Measurements from ENCODE around the gene HYKK.
"Not testable (repeated sequence)": the region's sequence is repeated elsewhere in the genome, so short reads cannot be mapped to it uniquely, and the experiment has no call there.

HYKK gene

DNA sequence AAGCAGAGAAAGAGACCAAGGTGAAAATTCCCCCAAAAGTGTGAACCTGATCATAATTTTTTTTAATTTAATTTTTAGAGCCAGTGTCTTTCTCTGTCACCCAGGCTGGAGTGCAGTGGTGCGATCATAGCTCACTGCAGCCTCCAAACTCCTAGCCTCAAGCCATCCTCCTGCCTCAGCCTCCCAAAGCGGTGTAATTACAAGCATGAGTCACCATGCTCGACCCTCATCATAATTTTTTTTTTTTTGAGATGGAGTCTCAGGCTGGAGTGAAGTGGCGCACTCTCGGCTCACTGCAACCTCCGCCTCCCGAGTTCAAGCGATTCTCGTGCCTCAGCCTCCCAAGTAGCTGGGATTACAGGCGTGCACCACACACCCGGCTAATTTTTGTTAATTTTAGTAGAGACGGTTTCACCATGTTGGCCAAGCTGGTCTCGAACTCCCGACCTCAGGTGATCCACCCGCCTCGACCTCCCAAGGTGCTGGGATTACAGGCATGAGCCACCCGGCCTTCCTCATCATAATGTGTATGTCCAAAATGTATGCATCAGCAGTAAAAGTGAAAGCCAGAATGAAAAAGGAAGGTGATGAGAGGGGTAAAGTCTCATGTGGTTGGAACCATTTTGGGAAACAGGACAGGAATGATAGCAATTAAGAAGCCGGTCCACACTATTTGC, 32.2 kb downstream of the HYKK start:
- DNase-seq (ENCODE audit: low read depth in 1 of 2, low spot score in 1 of 2) = not testable (repeated sequence)

GRCh38 chr15:78540141-78540870, 32.9 kb downstream of the HYKK start, which contains the start of gene PSMA4:
Gene PSMA4, plus strand, starts transcription at chr15:78540444. Its CDS starts 1,484 bp downstream, at chr15:78541928.
- DNase-seq (ENCODE audit: low read depth in 1 of 2, low spot score in 1 of 2) = peak; percentile 90 to 92

DNA sequence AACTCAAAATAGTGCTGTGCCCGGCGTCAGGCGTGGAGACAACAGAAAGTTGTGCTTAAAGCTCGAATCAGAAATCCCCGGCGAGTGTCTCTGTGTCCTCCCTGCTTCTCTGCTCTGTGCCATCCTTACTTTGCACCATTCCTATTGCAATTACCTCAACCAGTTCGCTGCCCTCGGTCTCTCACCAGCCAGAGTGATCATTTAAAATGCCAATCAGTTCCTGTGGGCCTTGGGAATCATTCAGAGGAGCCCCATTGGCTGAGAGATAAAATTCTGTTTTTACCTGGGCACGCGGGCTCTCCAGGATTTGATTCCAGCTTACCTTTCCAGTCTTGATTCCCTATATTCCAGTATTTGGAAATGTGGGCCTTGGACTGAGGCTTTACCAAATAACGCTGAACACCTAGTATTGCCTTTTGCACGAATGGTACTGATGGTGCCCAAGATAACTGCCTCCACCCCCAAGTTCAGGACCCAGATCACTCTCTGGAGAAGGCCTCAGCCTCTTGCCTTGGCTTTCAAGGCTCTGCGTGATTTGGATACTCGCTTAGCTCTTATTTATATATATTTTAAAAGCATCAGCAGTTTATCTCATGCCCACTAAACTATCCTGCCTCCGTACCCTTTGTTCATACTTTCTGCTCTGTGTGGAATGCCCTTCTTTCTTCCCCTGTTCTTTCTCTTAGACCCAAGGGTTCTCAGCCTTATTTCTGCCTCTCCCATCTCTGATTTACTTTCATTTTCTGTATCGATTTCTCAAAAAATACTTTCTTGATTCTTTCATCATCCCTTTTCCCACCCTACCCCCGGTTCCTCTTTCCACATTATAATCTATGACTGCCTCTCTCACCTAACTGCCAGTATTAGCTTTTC, 33.7 kb downstream of the HYKK start:
- no peak for DNase-seq (ENCODE audit: low read depth in 1 of 2, low spot score in 1 of 2)

DNA sequence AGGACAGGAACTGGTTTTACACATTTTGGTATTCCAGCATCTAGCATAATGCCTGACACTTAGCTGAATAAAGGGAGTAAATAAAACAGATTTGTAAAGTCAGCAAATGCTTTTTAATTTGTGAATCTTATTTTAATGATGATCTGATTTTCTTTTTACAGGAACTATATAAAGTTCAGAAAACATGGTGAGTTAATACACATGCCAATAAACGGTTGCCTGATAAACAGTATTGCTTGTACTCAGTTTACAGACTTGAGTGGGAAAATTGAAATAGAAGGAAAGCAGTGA, 34.3 kb downstream of the HYKK start:
- no peak for DNase-seq (ENCODE audit: low read depth in 1 of 2, low spot score in 1 of 2)

- DNase-seq (ENCODE audit: low read depth in 1 of 2, low spot score in 1 of 2) = no peak
Observed at GRCh38 chr15:78542647-78543046, 35.3 kb downstream of the HYKK start.

DNA sequence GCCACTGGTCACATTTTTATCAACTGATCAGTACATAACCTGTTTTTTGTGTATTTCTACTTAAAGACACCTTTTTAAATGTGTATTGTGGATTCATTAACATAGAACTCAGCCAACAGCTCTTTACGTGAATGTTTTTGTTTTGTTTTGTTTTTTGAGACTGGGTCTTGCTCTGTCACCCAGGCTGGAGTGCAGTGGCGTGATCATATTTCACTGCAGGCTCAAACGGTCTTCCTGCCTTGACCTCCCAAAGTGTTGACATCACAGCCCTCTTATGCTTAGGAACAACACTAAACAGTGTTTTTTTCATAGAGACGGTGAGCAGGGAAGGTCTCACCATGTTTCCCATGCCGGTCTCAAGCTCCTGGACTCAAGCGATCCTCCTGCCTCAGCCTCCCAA, 42.8 kb downstream of the HYKK start:
- DNase-seq (ENCODE audit: low read depth in 1 of 2, low spot score in 1 of 2) = no peak

GRCh38 chr15:78550815-78551214, 43.4 kb downstream of the HYKK start:
- no peak for DNase-seq (ENCODE audit: low read depth in 1 of 2, low spot score in 1 of 2)

GRCh38 chr15:78551902-78552301, 44.5 kb downstream of the HYKK start:
- DNase-seq (ENCODE audit: low read depth in 1 of 2, low spot score in 1 of 2) = no peak

DNA sequence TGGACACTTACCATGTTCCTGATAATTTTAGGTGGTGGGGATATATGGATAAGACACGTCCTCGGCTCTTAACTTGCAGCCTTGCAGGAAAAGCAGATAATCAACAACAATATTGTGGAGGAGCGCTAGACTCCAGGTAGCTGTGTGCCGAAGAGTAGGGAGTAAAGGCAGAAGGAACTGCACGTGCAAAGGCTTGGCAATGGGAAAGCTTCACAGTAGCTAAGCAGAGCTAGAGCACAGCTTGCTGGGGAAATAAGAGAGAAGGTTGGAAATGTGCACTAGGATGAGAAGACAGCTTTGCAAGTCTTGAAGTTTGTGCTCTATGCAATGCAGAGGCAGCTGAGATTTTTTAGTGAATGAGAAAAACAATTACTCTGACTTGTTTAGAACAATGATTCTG, 45.2 kb downstream of the HYKK start:
- no peak for DNase-seq (ENCODE audit: low read depth in 1 of 2, low spot score in 1 of 2)

DNA sequence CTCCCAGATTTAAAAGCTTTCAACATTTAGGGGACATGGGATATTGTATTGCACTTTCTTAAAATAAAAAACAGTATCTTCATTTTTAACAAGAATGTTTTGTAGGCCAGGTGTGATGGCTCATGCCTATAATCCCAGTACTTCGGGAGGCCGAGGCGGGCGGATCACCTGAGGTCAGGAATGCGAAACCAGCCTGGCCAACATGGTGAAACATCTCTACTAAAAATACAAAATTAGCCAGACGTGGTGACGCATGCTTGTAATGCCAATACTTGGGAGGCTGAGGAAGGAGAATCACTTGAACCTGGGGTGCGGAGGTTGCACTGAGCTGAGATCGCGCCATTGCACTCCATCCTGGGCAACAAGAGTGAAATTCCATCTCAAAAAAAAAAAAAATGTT, 52.8 kb downstream of the HYKK start:
- DNase-seq (ENCODE audit: low read depth in 1 of 2, low spot score in 1 of 2) = not testable (repeated sequence)

- DNase-seq (ENCODE audit: low read depth in 1 of 2, low spot score in 1 of 2) = no peak
Observed at GRCh38 chr15:78561490-78561889, 54.1 kb downstream of the HYKK start.

GRCh38 chr15:78563092-78563491, 55.7 kb downstream of the HYKK start:
- DNase-seq (ENCODE audit: low read depth in 1 of 2, low spot score in 1 of 2) = no peak

DNA sequence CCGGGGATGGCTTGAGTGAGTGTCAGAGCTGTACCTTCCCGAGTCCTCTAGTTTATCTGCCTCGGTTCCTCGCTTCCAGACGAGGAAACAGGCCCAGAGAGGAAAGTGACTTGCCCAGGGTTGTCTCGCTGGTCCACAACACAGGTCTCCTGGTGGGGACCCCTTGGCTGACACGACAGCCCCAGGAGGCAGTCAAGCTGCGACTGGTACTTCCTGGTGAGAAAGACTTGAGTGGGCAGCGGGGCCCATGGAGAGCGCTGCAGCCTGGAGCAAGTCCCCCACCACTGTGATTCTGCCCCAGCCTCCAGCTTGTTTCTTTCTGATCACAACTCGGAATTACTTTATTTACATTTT, 57.3 kb downstream of the HYKK start:
- DNase-seq (ENCODE audit: low read depth in 1 of 2, low spot score in 1 of 2) = no peak

DNA sequence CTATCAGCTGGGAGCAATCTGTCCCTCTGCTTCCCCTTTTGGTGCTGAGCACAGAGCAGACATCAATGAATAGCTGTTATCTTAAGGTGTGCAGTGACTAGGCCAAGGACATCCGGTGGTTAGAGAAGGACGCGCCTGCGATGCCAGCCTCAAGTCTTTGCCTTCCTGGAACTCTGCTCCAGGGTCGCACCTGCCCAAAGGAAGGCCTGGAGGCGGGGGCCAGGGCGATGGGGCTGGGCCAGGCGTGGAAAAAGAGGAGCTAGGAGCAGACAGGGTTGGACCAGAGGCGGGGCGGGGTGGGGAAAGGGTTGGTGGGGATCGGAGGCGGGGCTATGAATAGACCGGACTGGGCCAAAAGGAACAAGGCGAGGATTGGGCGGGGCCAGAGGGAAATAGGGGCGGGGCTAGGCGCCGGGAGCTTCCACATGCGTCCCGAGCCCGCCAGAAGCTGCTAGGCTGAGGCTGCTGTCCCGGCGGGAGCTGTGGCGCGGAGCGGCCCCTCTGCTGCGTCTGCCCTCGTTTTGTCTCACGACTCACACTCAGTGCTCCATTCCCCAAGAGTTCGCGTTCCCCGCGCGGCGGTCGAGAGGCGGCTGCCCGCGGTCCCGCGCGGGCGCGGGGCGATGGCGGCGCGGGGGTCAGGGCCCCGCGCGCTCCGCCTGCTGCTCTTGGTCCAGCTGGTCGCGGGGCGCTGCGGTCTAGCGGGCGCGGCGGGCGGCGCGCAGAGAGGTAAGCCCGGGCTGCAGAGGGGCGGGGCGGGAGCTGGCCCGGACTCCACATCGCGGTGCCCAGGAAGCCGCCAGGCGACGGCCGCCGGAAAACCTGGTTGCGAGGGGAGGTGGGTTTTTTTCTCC, 57.9 kb downstream of the HYKK start, which contains the start of gene CHRNA5:
CHRNA5 (plus strand) TSS at position 424 of the 854 bp plus-strand sequence; CDS start at position 624, 200 bp downstream.
- DNase-seq (ENCODE audit: low read depth in 1 of 2, low spot score in 1 of 2) = peak; percentile 20 to 45

DNA sequence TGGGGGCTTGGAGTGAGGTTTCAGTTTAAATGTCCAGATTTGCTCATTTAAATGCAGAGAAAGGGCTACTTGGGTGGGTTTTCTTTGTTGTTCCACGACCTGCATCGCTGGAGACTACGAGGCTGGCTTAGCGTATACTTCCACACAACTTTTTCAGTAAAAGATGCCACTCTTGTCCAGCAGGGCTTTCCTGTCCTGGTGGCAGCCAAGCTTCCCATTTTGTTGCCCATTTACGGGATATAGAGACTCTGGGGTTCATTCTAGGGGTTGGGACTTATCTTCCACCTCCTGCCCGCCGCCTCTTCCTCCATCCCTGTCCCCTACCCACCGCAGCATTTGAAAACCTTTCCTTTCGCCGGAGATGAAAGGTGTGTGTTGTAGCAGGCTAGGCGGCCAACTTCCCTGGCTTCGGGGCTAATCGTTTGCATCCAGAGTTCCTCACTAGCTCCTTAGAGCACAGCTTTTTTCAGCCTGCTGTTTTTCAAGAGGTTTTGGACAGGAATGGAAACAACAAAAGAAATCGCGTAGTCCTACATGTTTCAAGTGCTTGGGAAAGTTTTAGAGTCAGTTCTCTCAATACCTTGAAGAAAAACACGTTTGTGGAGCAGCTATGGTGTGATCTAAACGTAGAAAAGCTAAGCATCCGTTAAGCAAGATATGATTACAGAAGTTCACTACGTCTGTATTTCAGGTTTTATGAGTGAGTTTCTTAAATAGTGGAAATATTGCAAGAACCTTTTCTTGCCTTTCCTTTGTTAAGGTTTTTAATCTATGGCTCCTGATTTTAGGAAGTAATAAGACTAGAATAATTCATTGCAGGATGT, 58.8 kb downstream of the HYKK start:
- DNase-seq (ENCODE audit: low read depth in 1 of 2, low spot score in 1 of 2) = no peak

DNA sequence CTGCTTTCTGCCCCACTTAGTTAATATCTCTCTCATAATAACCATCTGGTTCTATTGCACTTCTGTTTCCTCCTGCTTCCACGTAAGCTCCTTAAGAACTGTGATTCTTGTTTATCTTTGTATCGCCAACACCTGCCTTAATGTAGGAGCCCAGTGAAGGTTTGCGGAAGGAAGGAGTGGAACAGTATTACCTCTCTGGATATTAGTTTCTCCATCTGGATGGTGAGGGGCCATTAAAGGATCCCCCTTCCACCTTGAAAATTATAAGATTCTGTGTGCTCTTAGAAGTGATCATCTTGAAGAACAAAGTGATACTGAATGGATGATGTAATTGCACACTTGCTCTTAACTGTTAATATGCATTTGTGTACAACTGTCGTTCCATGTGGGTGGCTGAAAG, 60.2 kb downstream of the HYKK start:
- DNase-seq (ENCODE audit: low read depth in 1 of 2, low spot score in 1 of 2) = no peak

DNA sequence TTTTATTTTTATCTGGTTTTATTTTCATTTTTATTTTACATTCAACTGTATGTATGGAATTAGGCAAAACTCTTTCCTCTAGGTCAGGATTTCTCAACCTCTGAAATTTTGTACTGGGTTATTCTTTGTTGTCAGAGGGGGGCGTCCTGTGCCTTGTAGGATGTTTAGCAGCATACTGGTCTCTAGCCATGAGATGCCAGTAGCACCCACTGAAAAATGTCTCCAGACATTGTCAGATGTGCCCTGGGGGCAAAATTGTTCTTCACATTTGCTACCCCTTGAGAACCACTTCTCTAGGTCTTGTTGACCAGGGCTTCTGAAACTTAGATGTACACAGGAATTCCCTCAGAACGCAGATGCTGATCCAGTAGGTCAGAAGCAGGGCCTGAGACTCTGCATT, 63.3 kb downstream of the HYKK start:
- DNase-seq (ENCODE audit: low read depth in 1 of 2, low spot score in 1 of 2) = no peak

GRCh38 chr15:78571382-78571781, 64.0 kb downstream of the HYKK start:
- no peak for DNase-seq (ENCODE audit: low read depth in 1 of 2, low spot score in 1 of 2)

DNA sequence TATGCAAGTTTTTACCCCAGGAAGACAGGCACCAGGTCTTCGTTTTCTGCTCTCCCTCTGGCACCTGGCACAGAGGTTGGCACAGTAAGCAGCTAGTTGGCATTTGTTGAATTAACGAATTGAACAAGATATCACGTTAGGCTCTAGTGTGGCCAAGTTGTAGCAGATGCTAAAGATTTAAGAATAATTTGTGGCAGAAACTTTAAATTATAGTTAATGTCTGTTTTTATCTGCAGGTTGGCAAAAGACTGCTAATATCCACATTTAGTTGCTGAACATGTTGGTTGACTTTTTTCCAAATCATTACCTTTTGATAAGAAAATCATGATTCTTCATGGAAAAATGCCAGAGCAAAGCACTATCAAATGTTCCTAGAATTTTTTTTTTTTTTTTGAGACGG, 66.0 kb downstream of the HYKK start:
- no peak for DNase-seq (ENCODE audit: low read depth in 1 of 2, low spot score in 1 of 2)

DNA sequence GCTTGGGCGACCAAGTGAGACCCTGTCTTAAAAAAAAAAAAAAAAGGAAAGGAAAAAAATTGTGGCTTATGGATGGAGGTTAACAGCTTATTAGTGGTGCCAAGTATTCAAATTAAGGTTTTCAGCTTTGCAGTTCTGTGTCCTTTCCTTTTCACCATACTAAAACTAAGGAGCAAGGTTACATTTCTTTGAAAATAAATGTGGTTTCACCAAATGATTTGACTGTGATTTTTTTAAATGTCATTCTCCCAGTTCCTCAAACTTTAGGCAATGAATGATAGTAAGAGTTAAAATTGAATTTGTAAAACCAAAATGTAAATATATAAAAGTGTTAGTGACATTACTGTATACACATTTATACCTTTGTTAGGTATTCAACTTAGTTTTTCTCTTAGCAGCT, 67.6 kb downstream of the HYKK start:
- no peak for DNase-seq (ENCODE audit: low read depth in 1 of 2, low spot score in 1 of 2)

All from activated T-helper 1 cell treated with anti-CD3 and anti-CD28 coated beads, Interleukin-2, amount 50 U/mL, for 16 hours (primary cell).